Measurements from ENCODE around the gene AK1. TPM values are rescaled to one million over a fixed set of nuclear protein-coding genes. Genes with fewer than 3 reads are reported as not detected.

The AK1 gene
- total RNA-seq, 4 donors from 2014 or later: 37.4 to 75.0 (median 56.0) TPM

GRCh38 chr9:127869310-127870152 is 7.9 kb downstream of the AK1 start:
- peak; percentile 96 for DNase-seq (ENCODE audit: extremely low spot score)
- 83% methylated on average over 9 of the region's 18 CpGs for WGBS
- intact Hi-C loops (cut with DNase I): loop anchor here (5.0 kb wide), 2 partner anchors 82 to 132 kb away; partner anchors contain the start of genes CDK9 and TOR2A
- TF ChIP-seq CTCF (IDR thresholded peaks at IDR 0.05) (peak; percentile 79 to 87 (median 81)), EP300 (IDR thresholded peaks at IDR 0.05) (no peak), POLR2A (IDR thresholded peaks at IDR 0.05; ENCODE audit: low read depth) (no peak), POLR2AphosphoS5 (IDR thresholded peaks at IDR 0.05) (peak; percentile 33 to 64)
- H3K27ac ChIP-seq (replicated peaks in 1 of 4): peak overlapping the region in 2 of 4 donors; percentile 30 to 35
- no peaks in the 10 kb centered on the region for H3K27me3 ChIP-seq
- H3K36me3 ChIP-seq: peaks cover 11 to 60% (median 50%) of the 10 kb centered on the region in 4 donors
- H3K9me3 ChIP-seq: no peaks in the 10 kb centered on the region
- H3K4me1 ChIP-seq: peaks cover 27 to 43% (median 32%) of the 10 kb centered on the region in 4 donors
- H3K4me3 ChIP-seq: no peak overlapping the region

GRCh38 chr9:127868278-127868902 is 9.1 kb downstream of the AK1 start:
- peaks cover 11 to 59% (median 49%) of the 10 kb centered on the region in 4 donors for H3K36me3 ChIP-seq
- 91% methylated on average over 18 of the region's 18 CpGs for WGBS

GRCh38 chr9:127867356-127868277 is 9.9 kb downstream of the AK1 start:
- Histone ChIP-seq H3K36me3 (peaks cover 11 to 51% (median 42%) of the 10 kb centered on the region in 4 donors), H3K9me3 (no peaks in the 10 kb centered on the region), H3K4me1 (peaks cover 12 to 28% (median 20%) of the 10 kb centered on the region in 4 donors), H3K4me3 (no peak overlapping the region), H3K27me3 (no peaks in the 10 kb centered on the region), H3K27ac (replicated peaks in 1 of 4) (peak overlapping the region; percentile 45 to 62 (median 59))
- no peak for DNase-seq (ENCODE audit: extremely low spot score)
- no peak for TF ChIP-seq CTCF (IDR thresholded peaks at IDR 0.05)
- no peak for TF ChIP-seq EP300 (IDR thresholded peaks at IDR 0.05)
- TF ChIP-seq POLR2A (IDR thresholded peaks at IDR 0.05; ENCODE audit: low read depth): no peak
- TF ChIP-seq POLR2AphosphoS5 (IDR thresholded peaks at IDR 0.05): no peak
- intact Hi-C loops (cut with DNase I): no loop called here
- 84% methylated on average over 21 of the region's 30 CpGs for WGBS

More at GRCh38 chr9:127868278-127868902, 9.1 kb downstream of the AK1 start:
- DNase-seq (ENCODE audit: extremely low spot score): no peak
- no peaks in the 10 kb centered on the region for H3K27me3 ChIP-seq
- intact Hi-C loops (cut with DNase I): no loop called here
- no peak for TF ChIP-seq POLR2A (IDR thresholded peaks at IDR 0.05; ENCODE audit: low read depth)
- no peak for TF ChIP-seq EP300 (IDR thresholded peaks at IDR 0.05)
- no peak for TF ChIP-seq POLR2AphosphoS5 (IDR thresholded peaks at IDR 0.05)
- TF ChIP-seq CTCF (IDR thresholded peaks at IDR 0.05): no peak
- H3K27ac ChIP-seq (replicated peaks in 1 of 4): peak overlapping the region in 2 of 4 donors; percentile 40 to 59
- peaks cover 16 to 32% (median 21%) of the 10 kb centered on the region in 4 donors for H3K4me1 ChIP-seq
- H3K9me3 ChIP-seq: no peaks in the 10 kb centered on the region
- H3K4me3 ChIP-seq: no peak overlapping the region

- TF ChIP-seq CTCF (IDR thresholded peaks at IDR 0.05) (no peak), EP300 (IDR thresholded peaks at IDR 0.05) (no peak), POLR2AphosphoS5 (IDR thresholded peaks at IDR 0.05) (no peak), POLR2A (IDR thresholded peaks at IDR 0.05; ENCODE audit: low read depth) (no peak)
- DNase-seq (ENCODE audit: extremely low spot score): no peak
Observed at GRCh38 chr9:127866535-127866934, 10.9 kb downstream of the AK1 start.

More at GRCh38 chr9:127866535-127866934, 10.9 kb downstream of the AK1 start:
- Histone ChIP-seq H3K27ac (replicated peaks in 1 of 4) (no peak overlapping the region), H3K27me3 (no peaks in the 10 kb centered on the region), H3K4me3 (no peak overlapping the region), H3K4me1 (peaks cover 23 to 39% (median 31%) of the 10 kb centered on the region in 4 donors), H3K9me3 (no peaks in the 10 kb centered on the region), H3K36me3 (peaks cover 11 to 40% (median 32%) of the 10 kb centered on the region in 4 donors)
- intact Hi-C loops (cut with DNase I): no loop called here
- WGBS: 92% methylated on average over 13 of the region's 13 CpGs

All from esophagus muscularis mucosa (tissue), 4 donors.